Left colon (tissue), 2 donors: ENCODE data around the gene NUTM2D. TPM values are rescaled to one million over a fixed set of nuclear protein-coding genes. Genes with fewer than 3 reads are reported as not detected.
"Not testable (repeated sequence)": the region's sequence is repeated elsewhere in the genome, so short reads cannot be mapped to it uniquely, and the experiment has no call there.

Experiments
- ATAC-seq: fragments of 200-7000 bp; cut with Tn5 transposase; one replicate; pipeline ENCODE4 v1.9.1; 2020; ENCODE audit warnings: mild to moderate bottlenecking, moderate library complexity
- DNase-seq, 2 donors: peaks; one replicate each; pipeline ENCODE4 v3.0.0-alpha.2; 2020
- intact Hi-C, 2 donors: fragments of 100-400 bp; cut with DNase I in 1 of 2; cut with micrococcal nuclease in 1 of 2; formaldehyde crosslinking; loops; one replicate each; pipeline versions ENCODE4 v1.11.2 to v1.14.0; 2022; cut with DNase I, micrococcal nuclease
- total RNA-seq, 2 donors: library from RNA; stranded (reverse); fragmentation: NEBNext Ultra II Directional; extraction: Animal tissue kit (Norgen Biotek cat#: 25700); gene quantifications; one replicate each; pipeline ENCODE4 v1.2.1, GENCODE V29; 2021
- donor health status: DM: no; HTN: no; CAD: no.
- donor health status: DM: yes; HTN: yes; CAD: no.

The NUTM2D gene
- total RNA-seq, 2 donors from 2014 or later, result 5.1 to 7.1 TPM

- intact Hi-C loops, ATAC-seq, DNase-seq: not testable (repeated sequence)
Measured at GRCh38 chr10:87352825-87353224, 4.7 kb upstream of the NUTM2D start.

DNA sequence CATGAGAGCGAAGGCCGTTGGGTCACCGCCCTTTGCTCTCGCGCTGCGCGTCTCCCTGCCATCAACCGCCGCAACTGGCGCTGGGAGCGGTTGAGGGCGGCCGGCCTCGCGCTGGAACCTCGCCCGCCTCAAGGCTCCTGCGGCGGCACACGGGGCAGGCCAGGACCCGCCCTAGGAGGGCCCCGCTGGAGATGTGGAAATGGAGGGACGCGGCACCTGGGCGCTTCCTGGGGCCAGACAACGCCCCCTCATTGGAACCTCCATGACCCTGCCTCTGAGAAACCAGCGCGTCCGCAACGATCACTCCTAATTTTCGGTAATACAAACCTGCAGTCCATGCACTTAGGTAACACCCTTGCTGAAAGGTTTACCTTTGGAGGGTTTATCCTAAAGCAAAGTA, 2.4 kb upstream of the NUTM2D start:
- DNase-seq, ATAC-seq, intact Hi-C loops: not testable (repeated sequence)

- ATAC-seq, DNase-seq, intact Hi-C loops: not testable (repeated sequence)
Measured at GRCh38 chr10:87358159-87358558, 615 bp downstream of the NUTM2D start.

GRCh38 chr10:87369514-87370112, 12.1 kb downstream of the NUTM2D start:
- intact Hi-C loops, DNase-seq: not testable (repeated sequence)
- ATAC-seq, result peak; percentile 81

GRCh38 chr10:87374091-87374490, 16.5 kb downstream of the NUTM2D start:
- ATAC-seq, intact Hi-C loops, DNase-seq: not testable (repeated sequence)

DNA sequence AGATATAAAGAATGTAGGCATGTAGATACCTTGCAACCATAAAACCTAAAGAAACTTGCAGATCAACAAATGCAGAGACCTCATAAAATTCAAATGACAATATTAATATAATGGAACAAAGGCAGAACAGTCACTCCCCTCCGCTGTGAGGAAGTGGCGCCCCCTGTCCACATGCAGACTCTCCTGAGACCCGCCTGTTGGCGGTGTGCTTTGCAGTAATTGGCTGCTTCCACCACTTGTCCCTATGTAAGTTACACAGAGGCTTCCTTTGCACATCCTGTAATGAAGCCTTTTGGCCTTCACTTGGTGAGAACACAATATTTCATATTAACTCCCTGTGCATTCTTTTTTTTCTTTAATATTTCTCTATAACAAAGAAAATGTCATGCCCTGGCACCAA, 21.6 kb downstream of the NUTM2D start:
- intact Hi-C loops, DNase-seq, ATAC-seq: not testable (repeated sequence)

DNA sequence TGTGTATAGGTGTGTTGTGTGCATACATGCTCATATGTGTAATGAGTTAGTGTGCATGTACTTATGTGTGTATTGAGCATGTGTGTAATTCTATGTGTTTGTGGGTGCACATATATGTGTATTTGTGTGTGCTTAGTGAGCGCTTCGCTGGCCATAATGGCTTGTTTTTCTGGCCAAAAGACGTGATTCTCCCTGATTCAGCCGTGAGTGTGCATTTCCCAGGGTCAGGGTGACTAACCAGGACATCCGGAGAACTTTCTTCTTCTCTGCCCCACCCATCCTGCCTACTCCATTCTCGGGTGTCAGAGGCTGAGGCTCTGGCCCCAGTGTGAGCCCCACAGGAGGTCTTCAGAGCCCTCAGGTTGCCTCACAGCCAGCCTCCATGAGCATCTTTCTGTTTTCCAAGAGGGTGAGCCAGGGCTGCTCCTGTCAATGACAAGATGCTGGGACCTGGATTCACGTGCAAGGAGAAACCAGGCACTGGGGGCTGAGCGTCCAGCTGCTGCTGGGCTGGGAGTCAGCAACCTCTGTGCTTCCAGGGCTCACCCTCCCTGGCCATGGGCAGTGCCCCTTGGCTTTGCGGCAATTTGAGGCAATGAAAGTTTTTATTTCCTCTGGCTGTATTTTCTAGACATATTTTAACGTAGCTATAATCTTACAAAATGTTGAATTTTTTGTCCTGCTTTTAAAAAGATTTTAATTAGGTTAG, 25.8 kb downstream of the NUTM2D start:
- ATAC-seq, intact Hi-C loops: not testable (repeated sequence)

GRCh38 chr10:87384283-87384682, 26.7 kb downstream of the NUTM2D start:
- DNase-seq, intact Hi-C loops, ATAC-seq: not testable (repeated sequence)

More for the DNA sequence above, 25.8 kb downstream of the NUTM2D start:
- not testable (repeated sequence) for DNase-seq

GRCh38 chr10:87385762-87386360, 28.3 kb downstream of the NUTM2D start:
- DNase-seq, ATAC-seq, intact Hi-C loops: not testable (repeated sequence)

DNA sequence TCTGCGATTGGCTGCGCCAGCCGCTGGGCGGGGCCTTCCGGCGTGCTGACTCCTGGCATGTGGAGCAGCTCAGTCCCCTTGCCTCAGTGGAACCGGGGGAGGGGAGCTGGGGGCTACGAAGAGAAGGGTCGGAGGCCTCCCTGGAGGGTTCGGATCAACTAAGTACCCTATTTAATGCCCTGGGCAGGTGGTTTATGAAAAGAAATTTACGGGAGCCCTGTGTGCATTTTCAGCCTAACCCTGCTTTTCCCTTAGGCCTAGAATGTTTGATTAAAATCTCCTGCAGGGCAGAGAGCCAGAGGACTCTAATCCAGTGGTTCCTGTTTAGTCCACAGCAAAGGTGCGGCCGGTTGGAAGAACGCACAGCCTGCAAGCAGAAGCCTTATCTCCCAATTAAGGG, 33.8 kb downstream of the NUTM2D start:
- not testable (repeated sequence) for DNase-seq

DNA sequence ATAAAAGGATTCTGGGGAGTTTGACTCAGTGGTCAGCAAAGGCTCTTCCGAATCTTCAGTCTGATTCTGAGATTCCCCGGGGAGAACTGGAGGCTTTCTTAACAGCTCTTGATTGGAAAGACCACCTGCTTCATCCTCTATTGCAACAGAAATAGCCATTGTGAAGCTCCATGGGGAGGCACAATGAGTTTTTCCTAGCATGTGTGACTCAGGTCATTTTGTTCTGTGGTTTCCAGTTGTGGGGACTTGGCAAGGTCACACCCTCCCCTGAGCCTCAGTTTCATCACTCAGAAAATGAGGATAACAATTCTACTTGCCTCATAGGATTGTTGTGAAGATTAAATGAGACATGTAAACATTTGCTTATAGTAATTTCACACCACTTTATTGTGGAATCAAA, 38.7 kb downstream of the NUTM2D start:
- DNase-seq, ATAC-seq, intact Hi-C loops: not testable (repeated sequence)

More for the DNA sequence above, 33.8 kb downstream of the NUTM2D start:
- ATAC-seq, intact Hi-C loops: not testable (repeated sequence)

DNA sequence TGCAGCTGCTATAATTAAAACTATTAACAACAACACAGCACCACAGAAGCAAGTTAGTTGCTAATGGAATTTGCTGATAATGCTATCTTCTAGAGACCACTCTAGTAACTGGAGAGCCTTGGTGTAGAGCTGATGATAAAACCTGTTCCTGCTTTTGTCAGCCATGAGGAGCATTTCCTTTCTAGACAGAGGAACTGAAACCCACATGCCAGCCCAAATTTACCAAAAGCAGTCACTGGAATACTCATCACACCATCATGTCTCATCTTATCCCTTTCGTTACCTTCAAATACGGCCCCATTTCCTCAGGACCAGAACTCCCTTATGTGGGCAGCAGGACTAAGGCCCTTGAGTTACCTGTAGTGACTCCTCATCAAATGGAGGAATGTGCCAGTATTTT, 40.9 kb downstream of the NUTM2D start:
- ATAC-seq, intact Hi-C loops, DNase-seq: not testable (repeated sequence)

DNA sequence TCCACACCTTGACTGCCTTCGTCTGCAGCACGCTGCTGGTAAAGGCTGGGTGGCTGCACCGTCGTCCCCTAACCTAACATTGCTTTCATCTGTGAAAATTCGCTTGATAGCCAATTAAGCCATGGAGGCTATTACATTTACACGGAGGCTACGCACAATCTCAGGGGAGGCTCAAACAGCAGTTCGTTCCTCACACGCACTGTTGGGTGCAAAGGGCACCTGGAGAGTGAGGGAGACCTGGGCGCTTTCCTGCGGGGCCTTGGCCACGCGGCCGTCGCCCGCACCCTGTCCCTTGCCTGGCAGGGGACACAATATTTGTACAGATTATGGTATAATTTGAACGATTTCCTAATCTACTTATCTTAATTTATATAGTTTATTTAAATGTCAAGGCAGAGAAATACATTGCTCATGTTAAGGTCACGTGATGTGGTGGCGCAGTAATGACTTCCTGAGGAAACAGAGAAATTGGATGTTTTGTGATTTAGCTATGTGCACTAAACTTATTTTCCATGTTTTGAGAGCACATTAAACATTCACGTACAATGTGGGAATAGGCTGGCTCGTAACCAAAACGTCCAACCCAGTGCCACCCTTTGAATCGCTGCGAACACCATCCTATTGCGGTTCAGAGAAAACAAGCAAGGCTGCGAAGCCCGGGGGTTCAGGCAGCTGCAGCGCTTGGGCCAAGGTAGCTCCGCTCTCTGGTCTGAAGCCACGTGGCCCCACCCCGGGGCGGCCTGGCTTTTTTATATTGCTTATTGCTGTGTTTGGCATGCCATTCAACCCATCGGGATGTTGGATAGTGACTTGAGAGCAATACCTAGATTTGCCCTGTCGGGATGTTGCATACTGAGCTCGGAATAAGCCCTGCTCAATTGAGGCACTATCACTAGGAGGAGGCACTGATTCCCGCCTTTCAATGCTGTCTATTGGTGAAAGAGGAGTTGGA, 50.2 kb downstream of the NUTM2D start:
- DNase-seq (peak in 1 of 2 donors; percentile 31), ATAC-seq (peak; percentile 96)
- intact Hi-C loops, result not testable (repeated sequence)

GRCh38 chr10:87413921-87414320, 56.4 kb downstream of the NUTM2D start:
- DNase-seq, ATAC-seq, intact Hi-C loops: not testable (repeated sequence)

Other genes with a start within 250 kb of the NUTM2D start
- 1 to 10 TPM; 1.6 to 2.8 TPM for gene NUTM2A, start 132.3 kb upstream of the NUTM2D start, total RNA-seq
- 10 to 100 TPM; 28.2 to 34.3 TPM for gene MINPP1, start 147.1 kb downstream of the NUTM2D start, total RNA-seq